Measurements from ENCODE around the gene PLCB4. TPM values are rescaled to one million over a fixed set of nuclear protein-coding genes. Genes with fewer than 3 reads are reported as not detected.

The PLCB4 gene
- total RNA-seq, 4 donors from 2014 or later: 2.3 to 3.9 (median 3.3) TPM

DNA sequence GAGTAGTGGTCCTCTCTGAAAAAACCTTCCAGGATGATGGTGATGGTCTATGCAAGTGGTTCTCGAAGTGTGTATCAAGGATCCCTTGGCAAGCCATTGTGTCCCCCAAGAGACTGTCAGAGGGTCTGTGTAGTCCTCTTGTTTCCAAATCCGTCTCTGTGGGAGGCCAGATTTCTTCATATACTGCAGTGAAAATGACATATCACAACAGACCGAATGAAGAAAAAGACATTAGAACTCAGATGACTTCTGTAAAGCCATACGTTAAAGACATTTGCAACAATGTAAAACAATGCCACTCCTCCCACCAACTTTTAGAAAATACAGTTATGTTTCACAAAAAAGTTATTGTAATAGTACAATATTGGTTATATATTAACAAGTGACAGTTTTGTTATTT, 418.3 kb downstream of the PLCB4 start:
- in situ Hi-C loops (cut with MboI; ENCODE audit: low sequenced_read_pairs in 4 of 4): no loop called here

DNA sequence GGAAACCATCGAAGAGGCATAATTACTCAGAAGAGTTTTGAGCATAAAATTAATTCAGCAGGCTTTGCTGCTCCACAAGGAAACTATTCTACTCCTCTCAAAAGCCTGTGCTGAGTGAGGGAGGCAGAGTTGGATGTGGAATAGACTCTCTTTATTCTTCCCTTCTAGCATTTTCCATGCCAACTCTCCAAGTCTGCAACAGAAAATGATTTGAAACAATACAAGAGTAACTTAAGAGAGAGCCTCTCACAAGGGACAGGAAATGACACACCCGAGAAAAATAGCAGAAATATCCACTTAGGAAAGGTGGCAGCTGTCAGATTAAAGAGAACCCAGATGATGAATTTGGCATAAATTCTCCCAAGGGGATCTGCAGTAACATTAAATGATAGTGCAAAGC, 419.2 kb downstream of the PLCB4 start:
- Histone ChIP-seq H3K27ac (no peak overlapping the region), H3K27me3 (no peaks in the 10 kb centered on the region), H3K9me3 (no peaks in the 10 kb centered on the region), H3K4me1 (no peaks in the 10 kb centered on the region), H3K4me3 (no peak overlapping the region), H3K36me3 (no peaks in the 10 kb centered on the region)
- DNase-seq (no peak), ATAC-seq (no peak)
- TF ChIP-seq POLR2A (IDR thresholded peaks at IDR 0.05): no peak
- TF ChIP-seq, protein P1, sequence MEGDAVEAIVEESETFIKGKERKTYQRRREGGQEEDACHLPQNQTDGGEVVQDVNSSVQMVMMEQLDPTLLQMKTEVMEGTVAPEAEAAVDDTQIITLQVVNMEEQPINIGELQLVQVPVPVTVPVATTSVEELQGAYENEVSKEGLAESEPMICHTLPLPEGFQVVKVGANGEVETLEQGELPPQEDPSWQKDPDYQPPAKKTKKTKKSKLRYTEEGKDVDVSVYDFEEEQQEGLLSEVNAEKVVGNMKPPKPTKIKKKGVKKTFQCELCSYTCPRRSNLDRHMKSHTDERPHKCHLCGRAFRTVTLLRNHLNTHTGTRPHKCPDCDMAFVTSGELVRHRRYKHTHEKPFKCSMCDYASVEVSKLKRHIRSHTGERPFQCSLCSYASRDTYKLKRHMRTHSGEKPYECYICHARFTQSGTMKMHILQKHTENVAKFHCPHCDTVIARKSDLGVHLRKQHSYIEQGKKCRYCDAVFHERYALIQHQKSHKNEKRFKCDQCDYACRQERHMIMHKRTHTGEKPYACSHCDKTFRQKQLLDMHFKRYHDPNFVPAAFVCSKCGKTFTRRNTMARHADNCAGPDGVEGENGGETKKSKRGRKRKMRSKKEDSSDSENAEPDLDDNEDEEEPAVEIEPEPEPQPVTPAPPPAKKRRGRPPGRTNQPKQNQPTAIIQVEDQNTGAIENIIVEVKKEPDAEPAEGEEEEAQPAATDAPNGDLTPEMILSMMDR (IDR thresholded peaks at IDR 0.05 in 4 of 5, conservative IDR thresholded peaks at IDR 0.05 in 1 of 5): no peak
- in situ Hi-C loops (cut with MboI; ENCODE audit: low sequenced_read_pairs in 4 of 4) (no loop called here), intact Hi-C loops (cut with DNase I; ENCODE audit: low total_unique reads) (no loop called here)

More for the DNA sequence above, 418.3 kb downstream of the PLCB4 start:
- H3K9me3 ChIP-seq: no peaks in the 10 kb centered on the region
- no peak for ATAC-seq
- TF ChIP-seq, protein P1 (IDR thresholded peaks at IDR 0.05 in 4 of 5, conservative IDR thresholded peaks at IDR 0.05 in 1 of 5): no peak
- no peak for TF ChIP-seq POLR2A (IDR thresholded peaks at IDR 0.05)
- H3K36me3 ChIP-seq: no peaks in the 10 kb centered on the region
- DNase-seq: no peak
- H3K27ac ChIP-seq: no peak overlapping the region
- H3K4me3 ChIP-seq: no peak overlapping the region
- no peaks in the 10 kb centered on the region for H3K4me1 ChIP-seq
- H3K27me3 ChIP-seq: no peaks in the 10 kb centered on the region
- intact Hi-C loops (cut with DNase I; ENCODE audit: low total_unique reads): no loop called here

DNA sequence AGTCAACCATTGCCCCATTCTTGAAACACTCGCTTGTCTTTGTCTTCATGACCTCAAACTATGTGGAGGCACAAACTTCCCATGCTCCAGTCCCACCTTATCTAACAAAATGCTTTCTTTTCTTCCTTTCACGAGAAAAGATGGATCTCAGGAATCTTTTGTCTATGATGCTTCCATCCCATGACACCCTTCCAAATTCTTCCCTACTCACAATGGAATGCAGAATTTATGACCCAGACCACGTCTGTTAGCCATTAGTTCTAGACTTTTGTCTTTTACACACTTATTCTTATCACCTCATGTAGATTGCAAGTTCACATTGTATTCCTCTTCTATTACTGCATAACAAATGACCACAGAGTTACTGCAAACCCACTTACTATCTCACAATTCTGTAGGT, 421.3 kb downstream of the PLCB4 start:
- Histone ChIP-seq H3K4me1 (no peaks in the 10 kb centered on the region), H3K27me3 (no peaks in the 10 kb centered on the region), H3K4me3 (no peak overlapping the region), H3K27ac (no peak overlapping the region), H3K9me3 (no peaks in the 10 kb centered on the region), H3K36me3 (no peaks in the 10 kb centered on the region)
- TF ChIP-seq, protein P1 (IDR thresholded peaks at IDR 0.05 in 4 of 5, conservative IDR thresholded peaks at IDR 0.05 in 1 of 5): no peak
- no peak for TF ChIP-seq POLR2A (IDR thresholded peaks at IDR 0.05)
- DNase-seq: no peak
- in situ Hi-C loops (cut with MboI; ENCODE audit: low sequenced_read_pairs in 4 of 4) (no loop called here), intact Hi-C loops (cut with DNase I; ENCODE audit: low total_unique reads) (no loop called here)
- no peak for ATAC-seq

DNA sequence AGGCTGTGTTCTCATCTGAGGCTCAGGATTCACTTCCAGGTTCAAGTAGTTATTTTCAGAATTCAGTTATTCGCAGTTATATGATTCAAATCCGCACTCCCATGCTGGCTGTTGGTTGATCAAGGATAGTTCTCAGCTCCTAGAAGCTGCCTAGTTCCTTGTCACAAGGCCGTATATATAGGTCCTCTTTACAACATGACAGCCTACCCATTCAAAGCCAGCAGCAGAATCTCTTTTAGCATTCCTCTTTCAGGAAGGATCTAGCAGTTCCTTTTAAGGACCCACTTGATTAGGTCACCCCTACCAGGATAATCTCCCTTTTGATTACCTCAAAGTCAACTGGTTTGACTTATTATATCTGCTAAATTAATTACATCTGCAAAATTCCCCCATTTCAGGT, 421.7 kb downstream of the PLCB4 start:
- no peaks in the 10 kb centered on the region for H3K9me3 ChIP-seq
- H3K27me3 ChIP-seq: no peaks in the 10 kb centered on the region
- H3K36me3 ChIP-seq: no peaks in the 10 kb centered on the region
- DNase-seq (no peak), ATAC-seq (no peak)
- in situ Hi-C loops (cut with MboI; ENCODE audit: low sequenced_read_pairs in 4 of 4): no loop called here
- intact Hi-C loops (cut with DNase I; ENCODE audit: low total_unique reads): loop anchor here (1.0 kb wide), 1 partner anchor 17 kb away; no protein-coding TSS in a partner anchor
- TF ChIP-seq POLR2A (IDR thresholded peaks at IDR 0.05): no peak
- TF ChIP-seq, protein P1 (IDR thresholded peaks at IDR 0.05 in 4 of 5, conservative IDR thresholded peaks at IDR 0.05 in 1 of 5): no peak
- H3K4me3 ChIP-seq: no peak overlapping the region
- H3K4me1 ChIP-seq: no peaks in the 10 kb centered on the region
- H3K27ac ChIP-seq: no peak overlapping the region

DNA sequence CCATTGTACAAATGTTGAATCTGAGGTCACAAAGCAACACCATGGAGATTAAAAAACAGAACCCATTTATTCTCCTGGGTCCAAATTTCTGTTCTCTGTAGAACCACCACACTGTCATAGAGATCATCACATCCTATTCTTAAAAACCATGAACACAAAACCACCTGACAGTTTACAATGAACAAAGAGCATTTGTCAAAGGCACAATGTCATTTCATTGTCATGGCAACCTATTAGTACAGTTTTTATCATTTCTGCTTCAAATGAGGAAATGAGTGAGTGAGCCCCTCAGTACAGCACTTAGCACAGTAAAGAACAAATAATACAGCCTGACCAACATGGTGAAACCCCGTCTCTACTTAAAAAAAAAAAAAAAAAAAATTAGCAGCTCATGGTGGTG, 422.4 kb downstream of the PLCB4 start:
- no peak for TF ChIP-seq POLR2A (IDR thresholded peaks at IDR 0.05)
- TF ChIP-seq, protein P1 (IDR thresholded peaks at IDR 0.05 in 4 of 5, conservative IDR thresholded peaks at IDR 0.05 in 1 of 5): no peak
- Histone ChIP-seq H3K4me3 (no peak overlapping the region), H3K9me3 (no peaks in the 10 kb centered on the region), H3K27me3 (no peaks in the 10 kb centered on the region), H3K36me3 (no peaks in the 10 kb centered on the region), H3K27ac (no peak overlapping the region), H3K4me1 (no peaks in the 10 kb centered on the region)
- intact Hi-C loops (cut with DNase I; ENCODE audit: low total_unique reads) (loop anchor here (1.0 kb wide), 1 partner anchor 18 kb away; no protein-coding TSS in a partner anchor), in situ Hi-C loops (cut with MboI; ENCODE audit: low sequenced_read_pairs in 4 of 4) (no loop called here)
- ATAC-seq (no peak), DNase-seq (no peak)

Data from gastrocnemius medialis (tissue), 4 donors.